GM23338 (cell line): ENCODE measurements around the gene CGB2. TPM values are rescaled to one million over a fixed set of nuclear protein-coding genes. Genes with fewer than 3 reads are reported as not detected.

ENCODE experiments used
- ATAC-seq: fragments of 200-7000 bp; cut with Tn5 transposase; 3 replicates; pipeline ENCODE4 v1.9.1; 2020
- DNase-seq: peaks from one replicate; pipeline ENCODE4 v3.0.0-alpha.2; 2015; ENCODE audit warnings: low spot score
- H2AFZ ChIP-seq: fragments of 200-600 bp; sonication (generic); 2 replicates; pipeline ENCODE4 v1.8.0; 2016; ENCODE audit warnings: antibody characterized with exemption, mild to moderate bottlenecking, moderate library complexity
- H3F3A ChIP-seq: fragments of 200-600 bp; sonication (generic); replicated peaks from 2 replicates; pipeline ENCODE4 v1.8.0; 2017; ENCODE audit warnings: antibody characterized with exemption, mixed run types, low read depth
- H3K27ac ChIP-seq: fragments of 200-600 bp; sonication (generic); 2 replicates; pipeline ENCODE4 v1.6.1; 2016; ENCODE audit warnings: low read depth
- H3K27me3 ChIP-seq: fragments of 200-600 bp; sonication (generic); 2 replicates; pipeline ENCODE4 v1.8.0; 2016; ENCODE audit warnings: mild to moderate bottlenecking, mixed run types, moderate library complexity; ENCODE audit not compliant: insufficient read depth
- H3K36me3 ChIP-seq: fragments of 200-600 bp; sonication (generic); 2 replicates; pipeline ENCODE4 v1.8.0; 2016; ENCODE audit warnings: mild to moderate bottlenecking; ENCODE audit not compliant: insufficient read depth
- H3K4me1 ChIP-seq: fragments of 200-600 bp; sonication (generic); 2 replicates; pipeline ENCODE4 v1.8.0; 2016; ENCODE audit warnings: mild to moderate bottlenecking, moderate library complexity; ENCODE audit not compliant: insufficient read depth
- H3K4me2 ChIP-seq: fragments of 200-600 bp; sonication (generic); 2 replicates; pipeline ENCODE4 v1.7.1; 2017; ENCODE audit warnings: mixed run types
- H3K4me3 ChIP-seq: fragments of 200-600 bp; sonication (generic); 2 replicates; pipeline ENCODE4 v1.6.1; 2016; ENCODE audit warnings: mixed run types
- H3K79me2 ChIP-seq: fragments of 200-600 bp; sonication (generic); replicated peaks from 2 replicates; pipeline ENCODE4 v1.8.0; 2017; ENCODE audit warnings: mild to moderate bottlenecking; ENCODE audit not compliant: insufficient read depth
- H3K9me2 ChIP-seq: fragments of 200-600 bp; sonication (generic); 2 replicates; pipeline ENCODE4 v1.8.0; 2017; ENCODE audit not compliant: insufficient read depth
- H4K20me1 ChIP-seq: fragments of 200-600 bp; sonication (generic); replicated peaks from 2 replicates; pipeline ENCODE4 v1.8.0; 2017; ENCODE audit warnings: mild to moderate bottlenecking; ENCODE audit not compliant: insufficient read depth
- H3K27ac Mint-ChIP-seq: 2 replicates; pipeline ENCODE4 v1.8.0; 2020; ENCODE audit warnings: inconsistent platforms, mild to moderate bottlenecking, moderate library complexity, mixed read lengths
- H3K27me3 Mint-ChIP-seq: 3 replicates; pipeline ENCODE4 v1.8.0; 2022; ENCODE audit warnings: low read depth, mild to moderate bottlenecking, moderate library complexity, mixed read lengths, inconsistent platforms; ENCODE audit not compliant: insufficient read depth, poor library complexity
- H3K36me3 Mint-ChIP-seq: 3 replicates; pipeline ENCODE4 v1.8.0; 2021; ENCODE audit warnings: low read depth, mild to moderate bottlenecking, inconsistent platforms, moderate library complexity, mixed read lengths
- H3K4me1 Mint-ChIP-seq: 3 replicates; pipeline ENCODE4 v1.8.0; 2020; ENCODE audit warnings: mild to moderate bottlenecking, inconsistent platforms, mixed read lengths
- H3K4me3 Mint-ChIP-seq: 3 replicates; pipeline ENCODE4 v1.8.0; 2021; ENCODE audit warnings: moderate library complexity, mild to moderate bottlenecking, inconsistent platforms, mixed read lengths
- H3K9me3 Mint-ChIP-seq: 3 replicates; pipeline ENCODE4 v1.8.0; 2020; ENCODE audit warnings: moderate library complexity, mild to moderate bottlenecking, inconsistent platforms, mixed read lengths
- CREB1 ChIP-seq: fragments of 250-450 bp; sonication (Bioruptor Pico); IDR thresholded peaks from 2 replicates; pipeline ENCODE4 v1.5.0; 2020; ENCODE audit warnings: low read depth, mild to moderate bottlenecking, moderate library complexity
- ETS1 ChIP-seq: IDR thresholded peaks from 2 replicates; pipeline ENCODE4 v1.6.1; 2016; ENCODE audit warnings: antibody characterized with exemption
- EZH2 ChIP-seq: fragments of 200-600 bp; sonication (generic); IDR thresholded peaks from one replicate; pipeline ENCODE4 v1.8.0; 2017; ENCODE audit warnings: antibody characterized with exemption, mild to moderate bottlenecking, low read depth; ENCODE audit not compliant: unreplicated experiment
- EZH2phosphoT487 ChIP-seq: fragments of 200-600 bp; sonication (generic); IDR thresholded peaks from one replicate; pipeline ENCODE4 v1.8.1; 2018; ENCODE audit warnings: antibody characterized with exemption; ENCODE audit not compliant: unreplicated experiment
- JUNB ChIP-seq: IDR thresholded peaks from one replicate; pipeline ENCODE4 v1.6.1; 2016; ENCODE audit warnings: antibody characterized with exemption; ENCODE audit not compliant: unreplicated experiment
- NANOG ChIP-seq: IDR thresholded peaks from 2 replicates; pipeline ENCODE4 v1.6.1; 2016; ENCODE audit warnings: antibody characterized with exemption, borderline replicate concordance
- POLR2AphosphoS5 ChIP-seq: IDR thresholded peaks from 2 replicates; pipeline ENCODE4 v1.6.1; 2016; ENCODE audit warnings: antibody characterized with exemption, low read depth
- REST ChIP-seq: IDR thresholded peaks from one replicate; pipeline ENCODE4 v1.6.1; 2018; ENCODE audit warnings: antibody characterized with exemption; ENCODE audit not compliant: unreplicated experiment
- STAT1 ChIP-seq: IDR thresholded peaks from one replicate; pipeline ENCODE4 v1.6.1; 2016; ENCODE audit warnings: antibody characterized with exemption; ENCODE audit not compliant: unreplicated experiment
- ZNF331 ChIP-seq: fragments of 250-450 bp; sonication (Bioruptor Pico); IDR thresholded peaks from 2 replicates; pipeline ENCODE4 v1.5.0; 2020; ENCODE audit warnings: low read depth, mild to moderate bottlenecking, moderate library complexity
- ZNF462 ChIP-seq: fragments of 250-450 bp; sonication (Bioruptor Pico); IDR thresholded peaks from 2 replicates; pipeline ENCODE4 v1.5.0; 2020; ENCODE audit warnings: mild to moderate bottlenecking, moderate library complexity
- polyA plus RNA-seq: library from polyadenylated mRNA; unstranded; fragments of >200 nt; fragmentation: Nextera tagmentation; extraction: Ambion mirVana; gene quantifications from 2 replicates; pipeline ENCODE4 v1.2.1, GENCODE V29; 2016
- total RNA-seq: library from RNA; depleted of rRNA; stranded (reverse); fragments of >200 nt; shearing (Covaris generic); gene quantifications from 2 replicates; pipeline ENCODE4 v1.2.3, GENCODE V29; 2014

The CGB2 gene
- total and polyA plus RNA-seq, 2 experiments from 2014 or later: 0.57 TPM; not detected in 1

- H3K4me2 ChIP-seq: no peak overlapping the region
- H3K36me3 Mint-ChIP-seq: peaks cover 69% of the 10 kb centered on the region
- H3K4me1 Mint-ChIP-seq: 0 out of 3 replicates have a peak, but pooled peaks cover 4% of the 10 kb centered on the region
- DNase-seq (no peak), ATAC-seq (no peak)
- no peak overlapping the region for H3K4me3 Mint-ChIP-seq
- H3F3A ChIP-seq: 0 out of 2 replicates have a peak, but pooled peaks cover 7% of the 10 kb centered on the region
- H3K9me2 ChIP-seq: no peaks in the 10 kb centered on the region
- no peaks in the 10 kb centered on the region; the same call in 1 of the 2 replicates for H3K79me2 ChIP-seq
- H2AFZ ChIP-seq: no peak overlapping the region
- peaks cover 13% of the 10 kb centered on the region for H4K20me1 ChIP-seq
- TF ChIP-seq POLR2AphosphoS5: no peak
- TF ChIP-seq EZH2: no peak
- no peaks in the 10 kb centered on the region for H3K9me3 Mint-ChIP-seq
- no peak overlapping the region for H3K27ac Mint-ChIP-seq
- peaks cover 6% of the 10 kb centered on the region for H3K36me3 ChIP-seq
- H3K27me3 Mint-ChIP-seq: peaks cover 2% of the 10 kb centered on the region
- H3K27me3 ChIP-seq: no peaks in the 10 kb centered on the region
- H3K27ac ChIP-seq: no peak overlapping the region
- no peaks in the 10 kb centered on the region for H3K4me1 ChIP-seq
- no peak overlapping the region for H3K4me3 ChIP-seq
Observed at GRCh38 chr19:48985711-48986110, 46.0 kb upstream of the CGB2 start.

GRCh38 chr19:48986211-48986610, 45.5 kb upstream of the CGB2 start:
- Histone ChIP-seq H3K4me1 (no peaks in the 10 kb centered on the region), H3K79me2 (no peaks in the 10 kb centered on the region; the same call in 1 of the 2 replicates), H2AFZ (no peak overlapping the region), H3F3A (0 out of 2 replicates have a peak, but pooled peaks cover 7% of the 10 kb centered on the region), H4K20me1 (peaks cover 13% of the 10 kb centered on the region), H3K36me3 (peaks cover 6% of the 10 kb centered on the region), H3K27ac (no peak overlapping the region), H3K27me3 (no peaks in the 10 kb centered on the region), H3K9me2 (no peaks in the 10 kb centered on the region), H3K4me3 (no peak overlapping the region), H3K4me2 (no peak overlapping the region)
- ATAC-seq: no peak
- H3K4me3 Mint-ChIP-seq: no peak overlapping the region
- no peak for DNase-seq
- no peak overlapping the region for H3K27ac Mint-ChIP-seq
- peaks cover 2% of the 10 kb centered on the region for H3K27me3 Mint-ChIP-seq
- peaks cover 6% of the 10 kb centered on the region; the same call in 2 of the 3 replicates for H3K4me1 Mint-ChIP-seq
- H3K36me3 Mint-ChIP-seq: peaks cover 72% of the 10 kb centered on the region
- no peaks in the 10 kb centered on the region for H3K9me3 Mint-ChIP-seq
- TF ChIP-seq STAT1 (no peak), ETS1 (no peak), EZH2 (no peak), ZNF462 (no peak), JUNB (no peak), REST (no peak), ZNF331 (no peak), CREB1 (CRISPR knock-in tag) (no peak), POLR2AphosphoS5 (no peak), NANOG (no peak), EZH2phosphoT487 (no peak)
